Neural cell (in vitro differentiated cells): ENCODE results near the gene PAN2. TPM values are rescaled to one million over a fixed set of nuclear protein-coding genes. Genes with fewer than 3 reads are reported as not detected.

Experiments used
- H2AFZ ChIP-seq: fragments of 200-600, 300-800 bp; sonication (generic), shearing (Covaris generic); 2 replicates; pipeline ENCODE4 v1.6.0; 2014; ENCODE audit warnings: low read depth, mild to moderate bottlenecking, antibody characterized with exemption, low read length, moderate library complexity
- H3F3A ChIP-seq: fragments of 200-600 bp; shearing (Covaris generic); 2 replicates; pipeline ENCODE4 v1.6.1; 2016; ENCODE audit warnings: mild to moderate bottlenecking, moderate library complexity, mixed read lengths, antibody characterized with exemption, low read length; ENCODE audit not compliant: insufficient read depth, poor library complexity, severe bottlenecking
- H3K27ac ChIP-seq: fragments of 200-600, 300-800 bp; sonication (generic), shearing (Covaris generic); 2 replicates; pipeline ENCODE4 v1.5.1; 2014; ENCODE audit warnings: mild to moderate bottlenecking, low read length, moderate library complexity
- H3K27me3 ChIP-seq: fragments of 300-800, 200-600 bp; sonication (generic), shearing (Covaris generic); 2 replicates; pipeline ENCODE4 v1.6.0; 2014; ENCODE audit warnings: mild to moderate bottlenecking, low read depth, low read length, moderate library complexity; ENCODE audit not compliant: insufficient read depth
- H3K36me3 ChIP-seq: fragments of 300-800, 200-600 bp; sonication (generic), shearing (Covaris generic); 2 replicates; pipeline ENCODE4 v1.5.1; 2014; ENCODE audit warnings: mild to moderate bottlenecking, antibody characterized with exemption, low read length, moderate library complexity; ENCODE audit not compliant: insufficient read depth
- H3K4me2 ChIP-seq: fragments of 300-800, 200-600 bp; sonication (generic), shearing (Covaris generic); 2 replicates; pipeline ENCODE4 v1.6.0; 2014; ENCODE audit warnings: mild to moderate bottlenecking, low read length
- H3K4me3 ChIP-seq: fragments of 300-800, 200-600 bp; sonication (generic), shearing (Covaris generic); 2 replicates; pipeline ENCODE4 v1.5.1; 2014; ENCODE audit warnings: mild to moderate bottlenecking, low read length, moderate library complexity
- H3K79me2 ChIP-seq: fragments of 200-600 bp; shearing (Covaris generic); replicated peaks from 2 replicates; pipeline ENCODE4 v1.6.0; 2014; ENCODE audit warnings: mild to moderate bottlenecking, low read length, moderate library complexity; ENCODE audit not compliant: insufficient read depth
- H3K9ac ChIP-seq: fragments of 300-800, 200-600 bp; sonication (generic), shearing (Covaris generic); 2 replicates; pipeline ENCODE4 v1.6.1; 2016; ENCODE audit warnings: mild to moderate bottlenecking, low read length, mixed read lengths
- H3K9me2 ChIP-seq: fragments of 200-600 bp; shearing (Covaris generic); 2 replicates; pipeline ENCODE4 v1.6.1; 2016; ENCODE audit warnings: mild to moderate bottlenecking, low read length, mixed read lengths; ENCODE audit not compliant: insufficient read depth
- H3K9me3 ChIP-seq: fragments of 200-600, 300-800 bp; sonication (generic), shearing (Covaris generic); 2 replicates; pipeline ENCODE4 v1.6.1; 2016; ENCODE audit warnings: mild to moderate bottlenecking, mixed run types, low read length, moderate library complexity, mixed read lengths
- H4K20me1 ChIP-seq: fragments of 200-600 bp; shearing (Covaris generic); 2 replicates; pipeline ENCODE4 v1.6.1; 2016; ENCODE audit warnings: mild to moderate bottlenecking, mixed run types; ENCODE audit not compliant: insufficient read depth
- EP300 ChIP-seq: fragments of 450-650 bp; conservative IDR thresholded peaks from 2 replicates; pipeline ENCODE4 v1.6.1; 2014; ENCODE audit warnings: antibody characterized with exemption, mild to moderate bottlenecking, moderate library complexity; ENCODE audit not compliant: poor library complexity, severe bottlenecking
- EZH2 ChIP-seq: fragments of 200-600, 300-800 bp; shearing (Covaris generic), sonication (generic); IDR thresholded peaks from 2 replicates; pipeline ENCODE4 v1.6.1; 2014; ENCODE audit warnings: antibody characterized with exemption, low read length, borderline replicate concordance, mild to moderate bottlenecking; ENCODE audit not compliant: insufficient read depth, poor library complexity, severe bottlenecking
- MXI1 ChIP-seq: fragments of 450-650 bp; conservative IDR thresholded peaks from 2 replicates; pipeline ENCODE4 v1.6.1; 2014; ENCODE audit warnings: antibody characterized with exemption, mild to moderate bottlenecking; ENCODE audit not compliant: poor library complexity, severe bottlenecking
- POLR2AphosphoS5 ChIP-seq: IDR thresholded peaks from 2 replicates; pipeline ENCODE4 v1.6.1; 2012
- REST ChIP-seq: IDR thresholded peaks from 2 replicates; pipeline ENCODE4 v1.6.1; 2012; ENCODE audit warnings: borderline replicate concordance
- SMC3 ChIP-seq: fragments of 450-650 bp; conservative IDR thresholded peaks from 2 replicates; pipeline ENCODE4 v1.6.1; 2014; ENCODE audit warnings: antibody characterized with exemption, mild to moderate bottlenecking, moderate library complexity; ENCODE audit not compliant: poor library complexity
- TAF1 ChIP-seq: IDR thresholded peaks from 2 replicates; pipeline ENCODE4 v1.6.1; 2012; ENCODE audit warnings: low read depth
- polyA plus RNA-seq: library from polyadenylated mRNA; depleted of rRNA; stranded (reverse); fragments of >200 nt; gene quantifications from 2 replicates; pipeline ENCODE4 v1.2.3, GENCODE V29; 2014

PAN2 gene
- polyA plus RNA-seq, 1 donor from 2014 or later: 63.0 TPM

DNA sequence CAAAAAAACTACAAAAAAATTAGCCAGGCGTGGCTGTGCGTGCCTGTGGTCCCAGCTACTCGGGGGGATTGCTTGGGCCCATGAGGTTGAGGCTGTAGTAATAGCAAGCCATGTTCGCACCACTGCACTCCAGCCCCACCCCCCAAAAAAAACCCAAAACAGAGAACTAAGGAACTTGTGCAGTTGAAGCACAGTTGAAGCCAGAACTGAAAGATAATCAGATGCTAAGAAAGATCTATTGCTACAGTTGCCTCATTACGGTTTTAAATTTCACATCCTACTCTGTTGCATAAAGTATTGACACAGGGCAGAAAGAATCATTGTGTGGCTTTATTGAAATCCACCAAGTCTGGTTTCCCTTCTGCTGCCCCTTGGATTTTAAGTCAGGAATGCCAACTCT, 37.5 kb downstream of the PAN2 start:
- no peak overlapping the region for H3K4me2 ChIP-seq
- H3K79me2 ChIP-seq: peaks cover 32% of the 10 kb centered on the region
- H3K9me3 ChIP-seq: no peaks in the 10 kb centered on the region
- no peaks in the 10 kb centered on the region for H3F3A ChIP-seq
- TF ChIP-seq SMC3: no peak
- no peak for TF ChIP-seq TAF1
- TF ChIP-seq REST: no peak
- no peak for TF ChIP-seq POLR2AphosphoS5
- H3K36me3 ChIP-seq: no peaks in the 10 kb centered on the region
- H4K20me1 ChIP-seq: no peaks in the 10 kb centered on the region
- no peaks in the 10 kb centered on the region for H3K9me2 ChIP-seq
- H3K27me3 ChIP-seq: no peaks in the 10 kb centered on the region
- no peak overlapping the region for H3K9ac ChIP-seq
- no peak overlapping the region for H3K4me3 ChIP-seq
- H3K27ac ChIP-seq: no peak overlapping the region
- H2AFZ ChIP-seq: no peak overlapping the region

- Histone ChIP-seq H3K9me3 (no peaks in the 10 kb centered on the region), H3K79me2 (peaks cover 36% of the 10 kb centered on the region), H3F3A (no peaks in the 10 kb centered on the region), H3K9ac (no peak overlapping the region), H3K9me2 (no peaks in the 10 kb centered on the region), H3K4me3 (no peak overlapping the region), H3K27ac (no peak overlapping the region), H4K20me1 (no peaks in the 10 kb centered on the region), H3K4me2 (no peak overlapping the region), H2AFZ (no peak overlapping the region), H3K27me3 (no peaks in the 10 kb centered on the region), H3K36me3 (no peaks in the 10 kb centered on the region)
- TF ChIP-seq EP300 (no peak), MXI1 (no peak)
These were observed 40.0 kb downstream of the PAN2 start for GRCh38 chr12:56293795-56294194.

GRCh38 chr12:56288705-56289387, 45.0 kb downstream of the PAN2 start:
- H3K79me2 ChIP-seq: peaks cover 9% of the 10 kb centered on the region
- no peaks in the 10 kb centered on the region for H4K20me1 ChIP-seq
- H3K9ac ChIP-seq: no peak overlapping the region
- H3K9me3 ChIP-seq: no peaks in the 10 kb centered on the region
- no peak overlapping the region for H2AFZ ChIP-seq
- H3K36me3 ChIP-seq: no peaks in the 10 kb centered on the region
- H3K4me2 ChIP-seq: no peak overlapping the region
- H3F3A ChIP-seq: no peaks in the 10 kb centered on the region
- H3K27ac ChIP-seq: no peak overlapping the region
- no peak overlapping the region for H3K4me3 ChIP-seq
- H3K9me2 ChIP-seq: no peaks in the 10 kb centered on the region
- TF ChIP-seq POLR2AphosphoS5 (no peak), EZH2 (no peak), MXI1 (no peak)
- no peaks in the 10 kb centered on the region for H3K27me3 ChIP-seq
